IPS-18a (cell line): ENCODE results near the gene MAP3K2.

ENCODE experiments used
- H3K27ac ChIP-seq: one replicate; pipeline ENCODE4 v1.5.1; 2013; ENCODE audit warnings: low read length
- H3K27me3 ChIP-seq: one replicate; pipeline ENCODE4 v1.6.1; 2013; ENCODE audit warnings: mild to moderate bottlenecking, low read length; ENCODE audit not compliant: control insufficient read depth, insufficient read depth
- H3K36me3 ChIP-seq: one replicate; pipeline ENCODE4 v1.6.1; 2013; ENCODE audit warnings: low read depth, low read length; ENCODE audit not compliant: control insufficient read depth
- H3K4me1 ChIP-seq: one replicate; pipeline ENCODE4 v1.6.1; 2013; ENCODE audit warnings: low read depth, low read length; ENCODE audit not compliant: control insufficient read depth
- H3K4me3 ChIP-seq: one replicate; pipeline ENCODE4 v1.5.1; 2013; ENCODE audit warnings: low read length
- H3K9ac ChIP-seq: one replicate; pipeline ENCODE4 v1.6.1; 2013; ENCODE audit warnings: mild to moderate bottlenecking, low read length, moderate library complexity
- H3K9me3 ChIP-seq: one replicate; pipeline ENCODE4 v1.6.1; 2013; ENCODE audit warnings: low read depth, low read length; ENCODE audit not compliant: control insufficient read depth

MAP3K2 gene

DNA sequence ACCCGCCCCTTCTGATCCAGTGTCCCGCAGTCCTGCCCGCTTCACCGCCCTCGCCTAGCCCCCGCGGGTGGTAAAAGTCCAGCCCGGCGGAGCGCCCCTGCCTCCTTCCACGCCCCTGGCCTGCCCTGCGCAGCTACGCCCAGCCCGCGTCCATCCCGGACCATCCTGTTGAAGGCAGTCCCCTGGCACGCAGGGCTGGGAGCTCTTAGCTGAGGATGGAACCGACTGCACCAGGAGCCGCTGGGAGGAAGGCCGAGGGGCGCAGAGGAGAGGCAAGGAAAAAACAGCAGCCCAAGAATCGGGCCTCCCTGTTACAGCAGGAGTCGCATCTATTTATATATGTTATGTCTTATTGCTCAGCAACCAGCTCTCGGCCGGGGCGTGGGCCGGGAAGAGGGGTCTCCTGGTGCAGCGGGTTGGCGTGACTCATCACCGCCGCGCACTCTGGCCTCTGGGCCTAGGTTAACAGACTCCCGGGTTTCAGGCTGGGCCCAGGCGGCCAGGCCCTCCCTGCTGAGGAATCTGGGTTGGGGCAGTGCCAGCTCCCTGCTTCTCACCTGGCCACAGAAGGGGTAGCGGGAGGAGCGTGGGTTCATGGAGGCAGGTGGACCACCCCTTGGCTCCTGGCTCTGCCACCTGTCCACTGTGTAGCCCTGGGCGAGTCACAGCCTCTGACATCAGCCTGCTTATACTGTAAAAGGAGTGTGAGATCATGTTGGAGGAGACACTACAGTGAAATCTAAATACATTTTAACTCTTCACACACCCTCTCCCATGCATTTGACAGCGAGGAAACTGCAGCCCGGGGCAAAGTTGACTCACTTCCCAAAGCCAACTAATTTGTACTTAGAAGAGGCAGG, 13.4 kb upstream of the MAP3K2 start:
- Histone ChIP-seq H3K9ac (no peak overlapping the region), H3K27me3 (no peaks in the 10 kb centered on the region), H3K4me1 (no peaks in the 10 kb centered on the region), H3K9me3 (no peaks in the 10 kb centered on the region), H3K36me3 (no peaks in the 10 kb centered on the region), H3K4me3 (no peak overlapping the region), H3K27ac (no peak overlapping the region)

GRCh38 chr2:127400533-127400896, 12.7 kb upstream of the MAP3K2 start:
- Histone ChIP-seq H3K27ac (no peak overlapping the region), H3K36me3 (no peaks in the 10 kb centered on the region), H3K9ac (no peak overlapping the region), H3K4me3 (no peak overlapping the region), H3K4me1 (no peaks in the 10 kb centered on the region), H3K27me3 (no peaks in the 10 kb centered on the region), H3K9me3 (no peaks in the 10 kb centered on the region)

DNA sequence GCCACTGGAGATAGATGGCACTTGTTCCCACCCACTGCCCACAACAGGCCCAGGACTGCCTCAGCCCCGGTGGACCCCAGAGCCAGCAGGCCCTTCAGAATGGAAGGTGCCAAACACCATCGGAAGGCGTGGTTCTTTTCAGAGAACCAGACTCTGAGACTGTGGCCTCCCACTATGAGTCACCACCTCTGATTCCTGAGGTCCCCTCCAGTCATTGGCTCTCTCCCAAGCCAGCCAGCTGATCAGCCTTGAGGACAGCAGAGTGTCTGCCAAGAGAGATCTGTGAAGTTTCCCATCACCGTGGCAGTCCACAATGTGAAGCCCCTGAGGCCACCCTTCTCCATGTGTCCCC, 10.4 kb upstream of the MAP3K2 start:
- Histone ChIP-seq H3K27ac (no peak overlapping the region), H3K36me3 (no peaks in the 10 kb centered on the region), H3K9ac (no peak overlapping the region), H3K27me3 (no peaks in the 10 kb centered on the region), H3K4me3 (no peak overlapping the region), H3K9me3 (no peaks in the 10 kb centered on the region), H3K4me1 (no peaks in the 10 kb centered on the region)

DNA sequence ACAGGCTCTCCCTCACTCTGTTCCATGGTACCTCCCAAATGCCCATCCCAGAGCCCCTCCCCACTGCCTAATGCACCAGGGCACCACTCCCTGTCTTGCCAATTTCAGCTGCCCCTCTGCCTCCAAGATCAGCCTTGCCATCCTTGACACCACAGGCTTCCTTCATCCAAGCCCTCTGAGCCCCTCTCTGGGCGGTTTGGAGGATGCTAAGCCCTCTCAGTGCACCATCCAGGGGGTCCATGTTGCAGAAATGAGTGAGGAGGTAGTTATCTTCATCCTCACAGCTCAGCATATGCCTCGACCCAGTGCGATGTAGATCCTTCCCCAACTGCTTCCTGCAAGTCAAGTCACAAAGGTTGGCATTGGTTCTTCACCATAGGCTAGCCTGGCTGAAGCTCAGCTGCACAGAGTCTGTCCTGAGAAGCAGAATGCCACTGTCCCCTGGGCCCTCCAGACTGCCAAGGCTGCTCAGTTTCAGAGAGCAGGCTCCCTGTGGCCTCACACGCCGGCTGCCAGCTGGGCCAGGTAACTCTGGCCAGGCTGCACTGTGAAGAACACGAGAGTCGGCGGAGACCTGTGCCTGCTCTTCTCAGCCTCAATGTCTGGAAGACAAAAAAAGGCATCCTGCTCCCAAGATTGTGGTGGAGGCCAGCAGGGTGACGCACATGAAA, 9.9 kb upstream of the MAP3K2 start:
- H3K27ac ChIP-seq: no peak overlapping the region
- no peaks in the 10 kb centered on the region for H3K36me3 ChIP-seq
- no peak overlapping the region for H3K9ac ChIP-seq
- no peaks in the 10 kb centered on the region for H3K9me3 ChIP-seq
- H3K4me3 ChIP-seq: no peak overlapping the region
- H3K27me3 ChIP-seq: no peaks in the 10 kb centered on the region
- no peaks in the 10 kb centered on the region for H3K4me1 ChIP-seq

- Histone ChIP-seq H3K4me3 (no peak overlapping the region), H3K4me1 (no peaks in the 10 kb centered on the region), H3K27ac (no peak overlapping the region), H3K27me3 (peaks cover 3% of the 10 kb centered on the region), H3K36me3 (no peaks in the 10 kb centered on the region), H3K9me3 (no peaks in the 10 kb centered on the region), H3K9ac (no peak overlapping the region)
Observed at GRCh38 chr2:127394492-127394891, 6.7 kb upstream of the MAP3K2 start.

- Histone ChIP-seq H3K36me3 (no peaks in the 10 kb centered on the region), H3K4me3 (no peak overlapping the region), H3K9me3 (no peaks in the 10 kb centered on the region), H3K4me1 (peaks cover 8% of the 10 kb centered on the region), H3K9ac (no peak overlapping the region), H3K27ac (no peak overlapping the region), H3K27me3 (peaks cover 16% of the 10 kb centered on the region)
Observed at GRCh38 chr2:127392828-127393578, 5.2 kb upstream of the MAP3K2 start.

GRCh38 chr2:127392133-127392827, 4.5 kb upstream of the MAP3K2 start:
- Histone ChIP-seq H3K27ac (no peak overlapping the region), H3K36me3 (no peaks in the 10 kb centered on the region), H3K4me3 (no peak overlapping the region), H3K9me3 (no peaks in the 10 kb centered on the region), H3K4me1 (peaks cover 8% of the 10 kb centered on the region), H3K9ac (no peak overlapping the region), H3K27me3 (peaks cover 16% of the 10 kb centered on the region)

DNA sequence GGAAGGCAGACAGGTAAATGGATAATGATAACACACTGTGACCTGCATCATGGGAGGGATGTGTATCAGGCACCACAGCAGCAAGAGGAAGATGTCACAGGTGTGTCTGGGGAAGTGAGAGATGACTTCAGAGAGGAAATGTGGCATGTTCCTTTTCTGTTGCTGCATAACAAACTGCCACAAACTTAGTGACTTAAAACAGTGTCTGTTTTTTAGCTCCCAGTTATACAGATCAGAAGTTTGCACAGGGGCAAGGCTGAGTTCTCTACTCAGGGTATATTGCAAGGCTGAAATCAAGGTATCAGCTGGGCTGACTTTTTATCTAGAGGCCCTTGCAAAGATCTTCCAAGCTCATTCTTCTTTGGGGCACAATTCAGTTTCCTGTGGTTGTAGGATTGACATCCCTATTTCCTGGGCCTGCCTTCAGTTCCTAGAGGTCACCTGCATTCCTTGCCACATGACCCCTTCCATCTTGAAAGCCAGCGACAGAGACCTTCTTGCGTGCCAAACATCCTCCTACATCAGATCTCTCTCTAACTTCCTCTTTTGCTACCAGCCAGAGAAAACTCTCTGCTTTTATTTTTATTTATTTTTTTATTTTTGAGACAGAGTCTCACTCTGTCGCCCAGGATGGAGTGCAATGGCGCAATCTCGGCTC, 2.1 kb upstream of the MAP3K2 start:
- H3K9ac ChIP-seq: no peak overlapping the region
- peaks cover 11% of the 10 kb centered on the region for H3K4me1 ChIP-seq
- H3K9me3 ChIP-seq: no peaks in the 10 kb centered on the region
- H3K4me3 ChIP-seq: no peak overlapping the region
- no peak overlapping the region for H3K27ac ChIP-seq
- H3K36me3 ChIP-seq: no peaks in the 10 kb centered on the region
- peaks cover 16% of the 10 kb centered on the region for H3K27me3 ChIP-seq

DNA sequence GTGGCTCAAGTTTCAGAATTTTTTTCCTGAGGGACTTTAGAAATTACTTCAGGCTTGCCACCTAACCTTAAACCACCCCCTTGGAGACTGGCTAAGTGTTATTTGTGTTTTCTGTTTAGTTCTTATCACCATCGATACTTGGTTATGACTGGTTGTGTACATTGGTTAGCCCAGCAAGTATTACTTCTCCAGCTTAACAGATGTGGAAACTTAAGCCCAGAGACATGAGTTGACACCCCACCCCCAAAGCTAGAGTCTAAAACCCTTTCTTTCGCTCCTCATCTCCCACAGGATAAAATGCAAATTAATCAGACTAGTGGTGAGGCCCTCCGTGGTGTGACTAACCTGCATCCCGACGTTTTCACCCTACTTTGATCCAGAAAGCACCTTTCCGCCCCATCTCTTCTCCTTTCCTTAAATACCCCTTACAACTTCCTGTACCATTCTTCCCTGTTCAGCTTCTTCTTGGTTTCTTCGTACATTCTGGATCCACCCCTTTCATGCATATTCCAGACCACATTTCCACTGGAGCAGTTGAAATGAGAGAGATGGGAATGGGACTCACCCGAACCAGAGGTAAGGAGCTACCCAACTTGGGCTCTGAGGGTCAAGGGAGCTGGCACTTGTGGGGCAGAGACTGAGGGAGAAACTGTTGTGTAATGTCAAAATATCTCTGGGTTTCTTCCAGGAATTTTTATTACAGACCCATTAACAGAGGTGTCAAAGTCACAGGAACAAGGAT, 819 bp upstream of the MAP3K2 start:
- Histone ChIP-seq H3K4me1 (peaks cover 11% of the 10 kb centered on the region), H3K27me3 (peaks cover 16% of the 10 kb centered on the region), H3K9me3 (no peaks in the 10 kb centered on the region), H3K36me3 (no peaks in the 10 kb centered on the region), H3K9ac (peak overlapping the region; percentile 40), H3K27ac (no peak overlapping the region), H3K4me3 (peak overlapping the region; percentile 55)

GRCh38 chr2:127386764-127387654, 766 bp downstream of the MAP3K2 start:
- Histone ChIP-seq H3K36me3 (no peaks in the 10 kb centered on the region), H3K9me3 (no peaks in the 10 kb centered on the region), H3K9ac (peak overlapping the region; percentile 62), H3K4me1 (peaks cover 11% of the 10 kb centered on the region), H3K4me3 (peak overlapping the region; percentile 92), H3K27me3 (peaks cover 16% of the 10 kb centered on the region), H3K27ac (peak overlapping the region; percentile 49)
